IPS-11a (cell line): ENCODE data around the gene FAM114A1.
"Not testable (repeated sequence)": the region's sequence is repeated elsewhere in the genome, so short reads cannot be mapped to it uniquely, and the experiment has no call there.

Experiments
- H3K4me3 ChIP-seq: one replicate; pipeline ENCODE4 v1.5.1; 2013; ENCODE audit warnings: low read depth, low read length, control low read depth

FAM114A1 gene

GRCh38 chr4:38959248-38959647 is 91.6 kb downstream of the FAM114A1 start:
- H3K4me3 ChIP-seq = not testable (repeated sequence)

- H3K4me3 ChIP-seq = no peak overlapping the region
Measured at GRCh38 chr4:38964942-38965775, 97.6 kb downstream of the FAM114A1 start.

- no peak overlapping the region for H3K4me3 ChIP-seq
Measured at GRCh38 chr4:38965866-38966265, 98.3 kb downstream of the FAM114A1 start.

GRCh38 chr4:38967260-38968095 is 99.9 kb downstream of the FAM114A1 start:
- no peak overlapping the region for H3K4me3 ChIP-seq

GRCh38 chr4:38968668-38969067 is 101.1 kb downstream of the FAM114A1 start:
- H3K4me3 ChIP-seq = no peak overlapping the region

DNA sequence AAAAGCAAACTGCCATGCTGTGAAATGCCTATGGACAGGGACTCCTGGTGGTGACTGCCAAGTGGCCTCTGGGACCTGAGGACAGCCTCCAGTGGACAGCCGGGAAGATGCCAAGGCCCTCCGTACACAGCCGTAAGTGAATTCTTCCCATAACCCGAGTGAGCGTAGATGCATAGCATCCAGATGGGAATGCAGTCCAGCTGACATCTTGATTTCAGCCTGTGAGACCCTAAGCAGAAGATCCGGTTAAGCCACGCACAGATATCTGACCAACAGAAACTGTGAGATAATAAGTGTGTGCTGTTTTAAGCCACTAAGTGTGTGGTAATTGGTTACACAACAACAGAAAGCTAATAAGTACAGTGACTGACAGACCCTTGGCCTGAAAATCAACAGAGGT is 108.7 kb downstream of the FAM114A1 start:
- H3K4me3 ChIP-seq = no peak overlapping the region

- no peak overlapping the region for H3K4me3 ChIP-seq
Measured at GRCh38 chr4:38979081-38979480, 111.5 kb downstream of the FAM114A1 start.

DNA sequence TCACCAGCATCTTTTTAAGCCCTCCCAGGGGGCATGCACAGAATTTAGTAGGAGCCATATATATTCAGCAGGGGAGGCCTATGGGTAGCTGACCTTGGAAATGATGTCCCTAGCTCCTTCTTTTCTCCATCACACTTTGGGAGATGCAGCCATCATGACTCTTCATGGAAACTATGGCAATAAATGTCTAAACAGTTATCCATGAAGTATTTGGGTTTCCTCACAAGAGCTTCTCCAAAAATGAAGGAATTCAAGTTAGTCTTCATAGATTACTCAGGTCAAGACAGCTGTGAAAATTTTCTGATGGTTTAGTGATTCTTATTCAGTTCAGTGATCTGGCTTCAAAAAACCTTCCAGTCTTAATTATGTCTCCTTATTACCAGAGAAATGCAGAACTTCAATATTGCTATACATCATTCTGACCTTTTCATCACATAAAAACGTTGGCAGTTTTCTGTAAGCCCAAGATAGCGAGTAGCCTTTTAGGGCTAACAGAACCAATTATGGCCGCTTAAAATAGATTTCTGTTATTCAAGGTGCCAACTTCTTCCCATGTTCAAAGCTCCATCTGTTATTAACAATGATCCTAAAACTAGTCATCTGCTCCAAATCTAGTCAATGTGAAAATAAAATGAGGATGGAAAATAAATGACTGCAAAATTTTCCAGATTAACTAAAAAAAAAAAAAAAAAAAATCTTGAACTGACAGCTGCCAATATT is 112.1 kb downstream of the FAM114A1 start:
- H3K4me3 ChIP-seq = no peak overlapping the region

DNA sequence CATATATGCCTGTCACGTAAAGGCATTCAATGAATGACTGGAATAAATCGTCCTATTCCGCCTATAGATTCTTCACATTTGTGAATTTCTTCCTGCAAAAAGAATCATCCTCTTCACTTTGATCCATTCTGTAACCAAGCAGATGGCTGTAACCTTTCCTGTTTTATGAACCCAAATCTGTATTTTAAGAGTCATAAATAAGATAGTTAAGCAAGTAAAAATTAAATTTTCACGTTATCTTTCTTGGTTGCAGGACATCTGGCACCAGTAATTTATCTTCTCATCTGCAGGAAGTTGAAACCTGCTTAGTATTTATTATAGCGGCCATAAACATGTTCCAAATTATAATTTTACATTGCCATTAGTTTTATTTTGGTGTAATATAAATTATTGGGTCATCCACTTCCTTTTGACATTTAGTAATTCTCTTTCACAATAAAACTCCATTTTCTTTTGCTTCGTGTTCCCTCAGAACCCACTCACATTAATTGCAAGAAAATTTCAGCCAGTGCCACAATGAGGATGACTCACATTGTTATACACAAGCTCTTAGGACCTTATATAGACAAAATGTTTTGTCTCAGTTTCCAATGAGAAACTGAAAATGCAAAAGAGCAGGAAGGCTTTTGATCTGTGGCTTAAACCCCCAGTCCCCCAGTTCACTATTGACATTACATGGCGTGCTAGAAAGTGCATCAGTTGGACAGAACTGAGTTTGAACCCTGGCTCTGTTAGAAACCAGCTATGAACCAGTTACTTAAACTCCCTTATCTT is 113.5 kb downstream of the FAM114A1 start:
- no peak overlapping the region for H3K4me3 ChIP-seq

DNA sequence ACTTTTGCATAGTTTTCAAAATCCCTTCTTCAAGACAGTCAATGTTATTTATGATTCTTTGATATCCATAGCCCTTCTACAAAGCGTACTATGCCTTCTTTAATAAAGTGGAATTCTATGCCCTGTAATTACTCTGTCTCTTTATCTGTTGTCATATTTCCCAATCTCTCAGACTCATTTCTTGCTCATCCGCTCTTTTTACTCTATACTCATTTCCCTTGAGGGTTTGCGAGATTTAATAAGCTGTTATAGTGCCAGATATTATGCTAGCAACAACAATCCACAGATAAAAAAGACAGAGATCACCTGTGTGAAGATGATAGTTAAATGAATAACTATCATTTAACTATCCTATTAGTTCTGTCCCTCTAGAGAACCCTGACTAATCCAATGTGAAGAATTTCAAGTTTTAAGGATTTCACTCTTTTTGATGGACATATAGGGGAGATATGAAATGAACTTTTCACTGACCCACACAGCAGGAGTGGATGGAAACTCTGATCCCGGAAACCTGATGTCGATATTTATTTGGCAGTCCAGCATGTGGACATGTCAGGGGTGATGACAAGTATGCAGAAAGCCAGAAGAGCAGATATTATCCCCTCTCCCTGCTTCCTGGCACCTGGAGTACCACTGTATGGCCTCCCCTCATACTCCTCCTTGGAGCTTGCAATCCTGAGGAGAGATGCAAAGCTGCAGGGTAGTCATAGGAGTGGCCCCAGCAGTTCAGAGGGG is 114.9 kb downstream of the FAM114A1 start:
- H3K4me3 ChIP-seq = no peak overlapping the region

GRCh38 chr4:38983291-38983690 is 115.7 kb downstream of the FAM114A1 start:
- no peak overlapping the region for H3K4me3 ChIP-seq

- no peak overlapping the region for H3K4me3 ChIP-seq
Measured at GRCh38 chr4:38983787-38984598, 116.4 kb downstream of the FAM114A1 start.

DNA sequence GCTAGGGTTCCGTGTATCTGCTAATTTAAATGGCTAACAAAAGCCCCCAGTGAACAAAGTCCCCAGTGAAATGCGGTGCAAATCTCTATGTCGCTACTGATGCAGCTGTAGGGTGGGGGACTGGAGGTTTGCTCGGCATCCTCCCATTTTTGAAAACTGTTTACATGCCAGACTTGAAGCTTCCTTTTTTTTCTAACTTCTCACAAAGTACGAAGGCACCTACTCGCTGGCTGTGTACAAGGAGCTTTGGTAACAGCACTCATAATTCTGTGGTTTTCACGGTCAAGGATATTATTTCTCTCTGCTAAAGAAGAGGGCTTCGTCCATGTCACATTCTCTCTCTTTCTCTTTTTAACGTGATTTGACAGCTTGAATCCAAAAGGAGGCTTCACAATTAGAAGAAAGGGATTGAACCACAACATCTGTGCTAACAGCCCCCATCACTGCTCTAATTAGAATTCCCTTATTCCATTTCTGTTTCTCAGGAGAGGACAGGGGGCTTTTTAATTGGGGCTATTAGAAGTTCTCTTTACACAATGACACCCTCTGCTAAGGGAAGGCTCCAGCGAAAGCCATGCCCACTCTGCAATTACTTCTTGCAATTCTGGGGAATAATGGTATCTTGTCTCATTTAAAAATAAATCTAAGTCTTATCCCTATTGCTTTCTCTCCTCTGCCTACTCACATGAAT is 117.9 kb downstream of the FAM114A1 start:
- H3K4me3 ChIP-seq = no peak overlapping the region

- H3K4me3 ChIP-seq = no peak overlapping the region
Measured at GRCh38 chr4:38987491-38987890, 119.9 kb downstream of the FAM114A1 start.

DNA sequence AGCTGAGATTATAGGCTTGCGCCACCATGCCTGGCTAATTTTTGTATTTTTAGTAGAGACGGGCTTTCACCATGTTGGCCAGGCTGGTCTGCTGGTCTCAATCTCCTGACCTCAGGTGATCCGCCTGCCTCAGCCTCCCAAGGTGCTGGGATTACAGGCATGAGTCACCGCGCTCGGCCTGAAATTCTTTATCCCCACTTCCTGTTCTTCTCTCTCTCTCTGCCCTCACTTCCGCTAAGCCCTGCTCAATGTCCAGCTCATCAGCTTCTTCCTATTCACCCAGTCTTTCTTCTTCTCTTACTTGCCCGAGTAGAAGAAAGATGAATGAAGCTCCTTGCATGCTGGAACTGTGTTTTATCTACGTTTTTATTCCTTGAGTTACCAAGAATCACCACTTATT is 120.7 kb downstream of the FAM114A1 start:
- H3K4me3 ChIP-seq = not testable (repeated sequence)

DNA sequence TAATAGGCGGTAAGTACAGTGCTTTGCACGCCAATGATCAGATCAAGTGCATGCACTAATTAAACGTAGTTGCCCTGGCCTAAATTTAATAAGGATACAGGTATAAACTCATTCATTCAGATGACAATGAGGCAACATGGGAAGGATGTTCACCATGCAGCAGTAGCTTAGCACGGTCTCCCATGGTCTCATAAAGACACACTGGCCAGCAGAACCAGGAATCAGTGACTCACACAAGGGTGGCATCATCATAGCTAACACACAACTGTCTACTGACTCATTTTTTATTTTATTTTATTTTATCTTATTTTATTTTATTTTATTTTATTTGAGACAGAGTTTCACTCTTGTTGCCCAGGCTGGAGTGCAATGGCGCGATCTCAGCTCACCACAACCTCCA is 121.9 kb downstream of the FAM114A1 start:
- no peak overlapping the region for H3K4me3 ChIP-seq

GRCh38 chr4:38990241-38990640 is 122.6 kb downstream of the FAM114A1 start:
- no peak overlapping the region for H3K4me3 ChIP-seq

DNA sequence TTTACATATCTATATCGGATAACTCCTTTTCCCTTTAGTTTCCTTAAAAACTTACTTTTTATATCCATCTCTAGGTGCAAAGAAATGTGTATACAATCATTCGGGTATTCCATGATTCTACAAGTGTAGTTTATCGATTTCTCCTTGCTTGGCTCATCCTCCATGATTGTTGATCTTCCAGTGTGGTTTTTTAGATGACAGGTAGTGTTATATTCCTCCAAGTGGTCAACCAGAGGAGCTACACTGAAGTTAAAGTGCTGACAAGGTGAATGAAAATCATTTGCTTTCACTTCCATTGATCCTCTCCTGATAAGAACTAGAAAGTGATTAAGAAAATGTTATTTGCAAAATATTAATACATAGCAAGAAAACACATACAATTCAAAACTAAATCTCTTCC is 126.1 kb downstream of the FAM114A1 start:
- H3K4me3 ChIP-seq = no peak overlapping the region

GRCh38 chr4:38994135-38994534 is 126.5 kb downstream of the FAM114A1 start:
- no peak overlapping the region for H3K4me3 ChIP-seq
